Vagina (tissue), 2 donors: ENCODE data around the gene HIGD2A.

Experiments
- CTCF ChIP-seq, 3 experiments: fragments of 450-650 bp in 2 of 3; fragments of 200-600 bp in 1 of 3; sonication (generic) in 1 of 3; IDR thresholded peaks; one replicate each; pipeline ENCODE4 v1.5.1; 2017 to 2019; ENCODE audit warnings: antibody characterized with exemption in 3 of 3, mild to moderate bottlenecking in 2 of 3, moderate library complexity in 2 of 3
- POLR2A ChIP-seq, 2 donors: fragments of 450-650 bp; IDR thresholded peaks; one replicate each; pipeline ENCODE4 v1.6.1; 2017; ENCODE audit warnings: antibody characterized with exemption in 2 of 2, mild to moderate bottlenecking in 2 of 2, moderate library complexity in 2 of 2
- POLR2AphosphoS5 ChIP-seq, 2 donors: sonication (generic); formaldehyde crosslinking; IDR thresholded peaks; one replicate each; pipeline ENCODE4 v1.9.0; 2017; ENCODE audit warnings: antibody characterized with exemption in 2 of 2, mild to moderate bottlenecking in 2 of 2, low read depth in 1 of 2; ENCODE audit not compliant: insufficient read depth in 1 of 2

GRCh38 chr5:176341325-176342157 lies 47.0 kb upstream of the HIGD2A start:
- TF ChIP-seq POLR2A (IDR thresholded peaks at IDR 0.05) = no peak
- TF ChIP-seq CTCF (IDR thresholded peaks at IDR 0.05) = no peak
- TF ChIP-seq POLR2AphosphoS5 (IDR thresholded peaks at IDR 0.05; ENCODE audit: insufficient read depth in 1 of 2, low read depth in 1 of 2) = no peak
